8988T (cell line): ENCODE data around the gene CCDC198.

Source experiments
- DNase-seq: peaks from one replicate; pipeline ENCODE4 v3.0.0; 2011

The CCDC198 gene

DNA sequence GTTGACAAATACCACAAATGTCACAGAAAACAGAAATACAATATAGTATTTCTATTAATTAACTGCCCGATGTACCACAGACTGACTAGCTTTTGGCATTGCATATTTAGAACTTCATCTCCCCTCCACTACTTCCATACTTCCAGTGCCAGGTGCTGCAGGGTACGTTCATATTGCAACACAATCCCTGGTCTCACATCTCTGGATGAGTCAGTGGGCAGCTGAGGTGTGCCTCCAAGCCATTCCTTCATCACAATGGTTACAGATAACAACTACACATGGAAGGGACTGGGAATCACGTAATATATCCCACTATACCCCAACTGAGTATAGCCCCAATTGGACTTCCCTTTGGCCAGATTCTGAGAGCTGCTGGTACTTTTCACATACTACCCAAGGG is 31.1 kb downstream of the CCDC198 start:
- DNase-seq: no peak

- DNase-seq: no peak
Measured at GRCh38 chr14:57461777-57462320, 31.8 kb downstream of the CCDC198 start.

DNA sequence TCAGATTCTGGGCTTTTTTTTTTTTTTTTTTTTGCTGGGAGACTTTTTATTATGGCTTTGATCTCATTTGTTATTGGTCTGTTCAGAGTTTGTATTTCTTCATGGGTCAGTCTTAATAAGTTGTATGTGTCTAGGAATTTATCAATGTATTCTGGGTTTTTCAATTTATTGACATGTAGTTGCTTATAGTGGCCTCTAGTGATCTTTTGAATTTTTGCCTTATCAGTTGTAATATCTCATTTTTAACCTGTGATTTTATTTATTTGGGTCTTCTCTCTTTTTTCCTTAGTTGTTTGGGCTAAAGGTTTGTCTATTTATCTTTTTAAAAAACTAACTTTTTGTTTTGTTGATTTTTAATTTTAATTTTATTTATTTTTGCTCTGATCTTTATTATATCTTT is 57.7 kb downstream of the CCDC198 start:
- DNase-seq: no peak

DNA sequence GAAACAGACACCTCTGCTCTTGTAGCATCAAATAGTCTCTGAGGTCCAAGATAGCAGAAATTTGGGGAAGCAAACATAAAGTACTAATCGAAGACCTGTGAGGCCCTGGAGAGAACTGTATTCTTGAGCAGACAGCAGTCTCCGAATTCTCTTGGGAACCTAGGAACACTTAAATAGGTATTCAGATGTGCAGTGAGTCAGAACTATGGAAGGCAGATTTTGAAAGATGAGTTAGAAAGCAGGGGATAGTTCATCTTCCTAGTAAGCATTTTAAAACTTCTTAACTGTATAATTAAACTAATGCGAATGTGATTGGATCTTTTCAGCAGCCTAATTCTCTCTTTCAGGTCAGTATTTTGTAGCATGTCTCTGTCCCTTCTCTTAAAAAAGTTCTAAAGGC is 72.7 kb downstream of the CCDC198 start:
- DNase-seq: no peak

- no peak for DNase-seq
Measured at GRCh38 chr14:57420033-57420432, 73.6 kb downstream of the CCDC198 start.
